GM10847 (cell line): ENCODE measurements around the gene NCKAP5.

ENCODE experiments used
- POLR2A ChIP-seq: IDR thresholded peaks from 2 replicates; pipeline ENCODE4 v1.6.1; 2011; ENCODE audit not compliant: insufficient read length; ENCODE audit errors: extremely low read depth

Gene NCKAP5

DNA sequence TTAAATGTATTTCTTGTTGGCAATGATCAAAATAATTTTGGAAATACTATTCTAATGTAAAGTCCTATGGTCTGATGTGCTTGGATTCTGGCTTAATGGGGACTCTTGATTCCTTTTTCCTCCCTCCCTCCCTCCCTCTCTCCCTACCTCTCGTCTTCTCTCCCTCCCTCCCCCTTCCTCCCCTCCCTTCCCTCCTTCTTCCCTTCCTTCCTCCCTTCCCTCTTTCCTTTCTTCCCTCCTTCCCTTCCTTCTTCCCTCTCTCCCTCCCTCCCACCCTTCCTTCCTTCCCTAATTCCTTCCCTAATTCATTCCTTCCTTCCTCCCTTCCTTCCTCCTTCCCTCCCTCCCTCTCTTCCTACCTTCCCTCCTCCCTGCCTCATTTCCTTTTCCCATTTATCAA is 19.9 kb upstream of the NCKAP5 start:
- TF ChIP-seq POLR2A: no peak

DNA sequence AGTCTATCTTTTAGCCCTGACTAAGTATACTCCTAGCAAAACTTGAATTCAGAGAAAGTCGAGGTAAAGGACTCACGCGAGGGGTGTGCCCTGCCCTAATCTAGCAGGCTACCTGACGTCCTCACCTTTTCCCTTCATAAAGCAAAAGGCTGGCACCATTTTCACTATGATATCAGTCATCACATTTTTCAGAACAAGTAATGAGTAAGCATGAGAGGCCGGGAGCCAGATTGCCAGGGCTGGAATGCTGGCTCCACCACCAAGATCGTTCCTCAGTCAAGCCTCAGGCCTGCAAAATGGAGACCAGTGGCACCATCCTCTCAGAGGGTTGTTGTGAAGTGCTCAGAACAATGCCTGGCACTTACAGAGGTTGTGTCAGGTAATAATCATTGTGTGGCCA is 18.7 kb upstream of the NCKAP5 start:
- no peak for TF ChIP-seq POLR2A

DNA sequence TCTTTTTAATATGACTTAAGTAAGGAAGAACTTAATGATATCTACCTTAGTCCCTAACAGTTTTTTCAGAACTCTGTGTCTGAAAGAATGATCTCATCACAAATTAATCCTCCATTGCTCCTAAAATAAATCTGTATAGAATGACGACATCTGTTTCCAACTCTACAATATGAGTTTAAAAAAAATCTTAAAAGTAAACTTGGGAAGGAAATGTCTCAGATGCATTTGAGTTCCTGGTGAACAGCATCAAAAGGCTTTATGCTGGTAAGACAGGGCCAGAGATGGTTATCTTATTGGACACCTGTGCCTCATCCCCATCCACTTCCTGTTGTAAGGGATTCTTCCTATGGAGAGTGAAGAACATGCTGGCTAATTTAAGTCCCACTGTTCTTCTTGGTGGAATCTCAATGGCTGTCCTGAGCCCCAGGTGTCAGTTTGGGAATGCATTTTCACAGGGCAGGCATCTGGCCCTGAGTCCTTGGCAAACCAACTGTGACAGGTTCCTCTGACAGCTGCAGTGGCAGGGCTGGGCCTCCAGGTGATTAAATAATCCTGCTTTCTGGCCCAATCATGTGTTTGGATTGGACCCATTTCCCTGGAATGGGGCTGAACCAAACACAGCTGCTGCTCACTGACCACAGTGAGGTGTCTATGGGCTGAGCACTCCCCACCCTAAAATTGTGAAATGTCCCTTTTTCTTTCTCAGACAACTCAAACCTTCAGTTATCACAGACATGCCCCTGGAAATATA is 12.9 kb upstream of the NCKAP5 start:
- no peak for TF ChIP-seq POLR2A

DNA sequence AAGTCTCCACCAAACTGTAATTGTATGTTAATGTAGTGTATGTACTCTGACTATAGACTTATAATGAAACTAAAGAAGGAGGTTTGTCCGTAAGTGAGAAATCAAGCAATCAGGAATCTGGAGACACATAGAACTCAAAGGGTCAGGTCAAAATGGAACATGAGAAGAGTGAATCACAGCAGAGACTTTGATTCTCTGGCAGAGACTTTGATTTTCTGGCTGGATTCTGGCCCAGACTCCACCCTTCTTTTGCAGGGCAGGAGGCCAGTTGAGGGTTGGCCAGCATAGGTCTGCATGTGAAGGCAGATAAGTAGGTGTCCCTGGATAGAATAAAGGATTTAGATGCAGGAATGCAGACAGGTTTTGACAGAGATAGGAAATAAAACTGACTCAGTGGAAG is 11.0 kb upstream of the NCKAP5 start:
- no peak for TF ChIP-seq POLR2A

DNA sequence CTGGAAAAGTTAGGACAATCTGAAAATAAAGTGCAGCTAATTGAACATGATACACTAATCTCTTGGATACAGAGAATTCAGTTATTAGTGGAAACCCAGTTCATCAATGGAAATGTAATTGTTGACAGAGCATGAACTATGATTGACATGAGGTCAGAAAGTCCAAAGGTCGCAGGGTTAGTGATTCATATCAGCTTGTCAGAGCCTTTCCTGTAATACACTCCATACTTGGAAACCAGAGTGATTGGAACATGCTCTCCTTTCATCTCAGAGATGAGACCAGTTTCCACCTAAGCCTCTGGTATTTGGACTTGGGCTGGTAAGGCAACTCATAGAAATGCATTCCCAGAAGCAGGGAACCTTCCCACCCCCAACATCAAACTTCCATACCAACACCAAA is 8.5 kb upstream of the NCKAP5 start:
- TF ChIP-seq POLR2A: no peak

DNA sequence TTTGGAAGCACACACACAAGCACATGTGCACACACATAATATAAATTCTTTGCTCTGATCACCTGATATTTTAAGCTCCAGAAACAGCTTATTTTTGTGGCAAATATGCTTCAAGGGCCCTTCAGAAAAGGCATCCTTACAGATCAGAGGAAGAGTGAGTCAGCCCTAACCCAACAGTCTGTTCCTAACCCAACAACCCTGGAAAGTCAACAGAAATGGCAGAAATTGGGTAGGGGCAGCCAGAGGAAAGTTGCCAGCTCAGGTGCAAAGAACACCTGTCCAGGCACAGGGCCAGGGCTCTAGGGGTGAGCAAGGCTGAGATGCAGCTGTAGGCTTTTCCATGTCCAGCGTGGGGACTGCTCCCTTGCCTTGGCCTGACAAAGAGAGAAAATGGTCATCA is 6.4 kb upstream of the NCKAP5 start:
- TF ChIP-seq POLR2A: no peak

DNA sequence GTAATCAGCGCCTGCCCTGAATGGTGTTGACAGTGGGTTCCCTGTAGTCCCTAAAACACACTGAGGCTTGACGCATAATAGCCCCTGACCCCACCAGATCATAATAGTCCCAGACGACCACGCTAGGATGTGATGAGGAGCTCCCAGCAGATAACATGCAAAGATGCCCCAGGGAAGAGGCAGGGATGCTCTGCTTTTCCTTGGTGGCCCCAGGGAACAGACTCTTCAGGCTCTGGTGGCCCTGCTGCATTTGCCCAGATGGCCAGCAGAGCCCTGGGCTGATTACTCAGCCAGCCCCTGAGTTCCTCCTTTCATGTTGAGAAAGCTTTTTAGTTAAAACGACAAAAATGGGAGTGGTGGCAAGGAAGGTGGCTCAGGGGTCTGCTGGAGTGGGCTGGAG is 5.9 kb upstream of the NCKAP5 start:
- no peak for TF ChIP-seq POLR2A

DNA sequence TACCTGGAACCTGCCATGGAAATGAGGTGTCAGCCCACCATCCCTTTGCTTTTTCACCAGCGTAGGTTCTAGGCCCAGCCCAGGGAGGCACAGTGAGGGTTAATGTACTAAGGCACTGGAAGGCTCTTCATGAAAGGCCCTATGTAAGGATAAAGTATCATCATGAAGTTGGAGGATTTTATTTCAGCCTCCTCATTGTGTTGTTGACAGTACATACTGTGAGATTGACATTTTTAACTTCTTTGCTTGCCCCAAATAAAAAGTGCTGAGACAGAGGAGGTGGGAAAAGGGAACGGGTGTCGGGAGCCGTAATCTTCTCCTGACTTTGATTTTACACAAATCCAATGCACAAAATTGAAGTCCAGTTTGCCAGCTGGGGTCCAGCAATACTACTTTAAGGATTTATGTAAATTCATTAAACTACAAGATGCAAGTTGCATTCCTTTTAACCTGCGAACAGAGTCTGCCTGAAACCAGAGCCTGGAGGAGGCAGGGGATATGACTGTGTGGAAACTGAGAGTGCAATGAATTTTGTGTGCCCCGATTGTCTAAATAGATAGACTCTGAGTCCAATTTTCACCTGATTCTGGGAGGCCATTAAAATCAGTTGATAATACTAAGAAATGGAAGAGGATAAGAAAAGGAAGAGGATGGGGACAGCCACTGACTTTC is 5.4 kb upstream of the NCKAP5 start:
- TF ChIP-seq POLR2A: no peak

DNA sequence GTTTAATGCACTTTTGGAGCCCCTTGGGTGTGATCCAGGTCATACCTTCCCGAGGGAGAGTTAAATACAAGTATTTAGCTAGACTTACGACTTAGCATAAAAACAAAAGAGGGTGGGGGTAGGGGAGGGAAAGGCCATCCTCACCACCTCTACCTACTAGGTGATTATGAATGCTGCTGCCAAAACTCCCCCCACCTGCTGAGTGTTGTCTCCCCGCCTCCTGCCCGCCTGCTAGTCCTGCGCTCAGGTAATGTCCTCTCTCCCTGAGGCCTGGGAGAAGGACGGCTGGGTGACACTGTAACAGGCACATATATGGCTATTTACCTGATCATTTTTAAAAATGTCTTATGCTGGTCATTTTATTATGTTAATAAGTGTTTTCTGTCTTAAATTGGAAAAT is 3.0 kb upstream of the NCKAP5 start:
- no peak for TF ChIP-seq POLR2A

DNA sequence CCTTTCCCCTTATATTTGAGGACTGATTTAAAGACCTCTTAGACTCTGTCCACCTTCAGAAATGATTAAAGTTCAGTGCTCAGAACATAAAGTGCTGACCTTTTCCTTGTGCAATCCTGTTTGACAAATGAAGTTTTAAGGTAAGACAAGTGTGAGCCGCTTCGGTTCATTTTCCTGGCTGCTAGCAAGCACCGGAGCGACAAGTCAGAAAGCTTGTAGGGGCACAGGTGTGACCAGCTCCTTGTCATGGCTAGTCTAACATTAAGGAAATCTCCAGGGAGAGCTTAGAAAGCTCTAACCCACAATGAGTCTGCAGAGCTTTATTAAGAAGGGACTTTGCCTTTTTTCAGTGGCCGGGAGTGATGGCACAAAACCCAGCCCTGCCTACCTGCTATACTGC is 2.3 kb upstream of the NCKAP5 start:
- no peak for TF ChIP-seq POLR2A

DNA sequence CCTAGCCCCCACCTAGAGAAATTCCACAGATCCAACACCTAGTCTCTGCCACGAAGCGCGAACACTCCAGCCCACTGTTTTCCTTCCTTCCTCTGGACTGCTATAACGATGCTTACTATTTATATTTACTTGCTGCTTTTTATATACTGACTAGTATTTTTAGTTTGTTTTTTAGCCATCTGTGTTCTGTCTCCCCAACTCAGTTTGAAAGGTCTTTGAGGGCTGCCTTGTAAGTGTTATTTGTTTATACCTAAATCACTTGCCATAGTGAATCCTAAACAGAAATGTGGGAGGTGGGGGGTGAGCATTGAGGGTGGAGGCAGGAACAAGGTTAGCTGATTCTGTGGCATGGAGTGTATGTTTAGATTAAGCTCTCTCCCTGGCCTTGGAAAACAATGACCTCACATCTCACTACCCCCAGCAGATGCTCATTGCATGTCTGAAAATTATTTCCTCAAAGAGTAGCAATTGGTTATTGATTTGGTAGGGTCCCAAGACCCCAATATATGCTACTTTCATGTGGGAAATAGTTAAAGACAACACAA is 1.1 kb upstream of the NCKAP5 start:
- TF ChIP-seq POLR2A: no peak

DNA sequence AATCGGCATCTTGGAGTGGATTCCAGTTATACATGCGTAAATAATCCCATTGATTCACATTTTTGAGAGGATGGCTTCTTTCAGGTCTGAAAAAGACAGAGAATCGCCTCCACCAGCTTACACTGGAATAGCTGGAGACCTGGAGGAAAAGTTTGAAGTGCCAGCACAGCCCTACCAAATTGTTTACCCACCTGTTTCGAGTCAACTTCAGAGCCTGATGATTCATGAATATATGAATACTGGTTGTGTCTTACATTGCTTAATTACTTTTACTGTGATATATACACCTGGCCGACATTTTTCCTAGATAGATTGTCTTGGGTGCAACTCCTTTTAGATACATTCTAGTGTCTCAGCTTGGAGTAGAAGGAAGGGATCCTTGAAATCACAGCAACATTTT is 335 bp upstream of the NCKAP5 start:
- TF ChIP-seq POLR2A: no peak

DNA sequence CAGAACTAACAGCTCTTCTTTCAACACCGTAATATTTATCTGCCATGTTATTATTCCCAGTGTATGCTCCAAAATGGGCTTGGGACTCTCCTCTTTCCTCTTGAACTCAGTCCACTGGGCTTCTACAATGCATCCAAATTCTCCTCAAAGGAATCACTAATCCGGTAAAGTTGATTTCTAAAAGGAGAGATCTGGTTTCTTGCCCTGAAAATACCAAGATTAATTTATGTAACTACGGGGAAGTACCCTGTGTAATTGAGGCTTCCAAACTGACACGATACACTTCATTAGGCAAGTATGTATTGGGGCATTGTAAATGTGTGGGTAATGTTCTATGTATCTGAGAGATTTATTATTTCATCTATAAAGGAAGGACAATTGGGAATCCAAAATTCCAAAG is 5.7 kb downstream of the NCKAP5 start:
- TF ChIP-seq POLR2A: no peak

DNA sequence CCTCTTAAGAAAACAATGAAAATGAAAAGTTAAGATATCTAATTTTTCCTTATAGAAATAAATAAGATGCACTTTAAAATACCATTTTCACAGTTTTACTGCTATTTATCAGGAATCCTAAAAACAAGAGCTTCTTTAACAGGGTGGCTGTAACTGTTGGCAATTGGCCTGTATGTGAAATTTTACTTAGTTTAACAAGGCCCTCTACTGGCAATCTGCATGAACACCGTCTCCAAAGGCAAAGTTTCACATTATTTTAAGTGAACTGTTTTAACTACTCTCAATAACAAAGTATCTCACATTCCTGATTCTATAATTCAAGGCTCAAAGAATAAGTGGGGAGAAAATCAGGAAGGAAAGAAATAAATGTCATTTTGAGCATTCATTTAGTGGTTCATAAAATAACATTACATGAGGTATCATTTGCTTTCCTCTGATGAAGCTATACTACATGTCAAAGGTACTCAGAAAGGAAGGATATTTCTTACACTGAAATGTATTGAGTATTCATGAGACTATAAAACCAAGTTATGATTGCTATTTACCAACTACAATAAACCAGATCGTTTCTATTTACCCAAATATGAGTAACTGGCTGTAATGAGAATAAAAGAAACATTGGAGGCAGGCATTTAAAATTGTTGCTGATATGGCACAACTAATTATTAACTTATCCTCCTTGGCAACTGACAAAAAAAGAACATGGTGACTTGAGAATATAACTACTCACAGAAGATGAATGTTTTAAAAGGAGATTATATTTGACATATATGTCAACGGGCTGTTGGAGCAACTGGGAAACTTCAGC is 7.0 kb downstream of the NCKAP5 start:
- TF ChIP-seq POLR2A: no peak

DNA sequence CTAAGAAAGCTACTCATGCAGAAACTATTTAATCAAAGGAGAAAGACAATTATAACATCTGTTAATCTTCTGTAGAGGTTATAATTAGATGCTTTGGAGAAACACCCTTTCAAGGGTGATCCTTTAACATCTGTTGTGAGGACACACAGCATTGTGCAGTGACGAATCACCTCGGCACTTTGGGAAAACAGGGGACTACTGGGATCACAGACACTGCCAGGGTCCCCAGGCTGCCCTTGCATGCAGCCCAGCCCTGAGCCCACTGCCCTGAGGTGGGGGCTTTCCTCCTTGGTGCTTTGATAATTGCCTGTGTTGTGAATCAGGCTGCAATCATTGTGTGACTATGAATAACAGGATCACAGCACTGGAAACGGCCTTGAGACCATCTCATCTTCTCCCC is 10.6 kb downstream of the NCKAP5 start:
- TF ChIP-seq POLR2A: no peak
